Measurements from ENCODE around the gene TMEM256.

Gene TMEM256

DNA sequence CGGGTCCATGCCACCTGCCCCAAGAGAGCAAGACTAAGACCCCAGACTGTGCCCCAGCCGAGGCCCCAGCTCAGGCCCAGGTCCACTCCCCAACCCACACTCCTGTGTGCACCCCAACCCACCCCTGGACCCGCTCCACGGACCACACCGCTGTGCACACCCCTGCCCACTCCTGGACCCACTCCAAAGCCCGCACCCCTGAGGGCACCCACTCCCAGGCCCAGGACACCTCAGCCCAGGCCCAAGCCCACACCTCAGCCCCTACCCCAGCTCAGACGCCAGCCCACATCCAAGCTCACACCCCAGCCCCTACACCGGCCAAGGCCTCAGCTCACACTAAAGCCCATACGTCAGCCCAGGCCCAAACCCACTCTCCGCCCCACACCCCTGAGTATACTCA is 25.8 kb upstream of the TMEM256 start:
- no peak for DNase-seq (ENCODE audit: low read depth in 2 of 2)

DNA sequence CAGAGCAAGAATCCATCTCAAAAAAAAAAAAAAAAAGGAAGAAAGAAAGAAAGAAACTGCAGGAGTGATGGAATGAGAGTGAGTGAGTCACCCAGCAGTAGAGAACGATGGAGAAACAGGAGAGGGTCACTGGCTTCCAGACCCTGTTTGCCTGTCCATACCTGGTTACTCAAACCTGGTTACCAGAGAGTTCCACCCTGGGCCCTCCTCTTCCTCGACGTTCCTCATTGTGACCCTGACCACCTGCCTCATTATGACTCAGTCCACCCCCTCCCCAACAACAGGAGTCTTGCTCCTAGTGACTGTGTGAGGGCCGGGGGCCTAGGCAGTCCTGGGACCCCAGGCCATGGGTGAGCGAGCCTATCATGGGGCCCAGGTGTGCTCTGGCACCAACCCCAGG is 24.7 kb upstream of the TMEM256 start, which contains the start of gene SPEM3:
Gene SPEM3 (plus strand): TSS at position 301 of the 400 bp plus-strand sequence. CDS start 46 bp downstream, at position 347.
- DNase-seq (ENCODE audit: low read depth in 2 of 2): no peak

DNA sequence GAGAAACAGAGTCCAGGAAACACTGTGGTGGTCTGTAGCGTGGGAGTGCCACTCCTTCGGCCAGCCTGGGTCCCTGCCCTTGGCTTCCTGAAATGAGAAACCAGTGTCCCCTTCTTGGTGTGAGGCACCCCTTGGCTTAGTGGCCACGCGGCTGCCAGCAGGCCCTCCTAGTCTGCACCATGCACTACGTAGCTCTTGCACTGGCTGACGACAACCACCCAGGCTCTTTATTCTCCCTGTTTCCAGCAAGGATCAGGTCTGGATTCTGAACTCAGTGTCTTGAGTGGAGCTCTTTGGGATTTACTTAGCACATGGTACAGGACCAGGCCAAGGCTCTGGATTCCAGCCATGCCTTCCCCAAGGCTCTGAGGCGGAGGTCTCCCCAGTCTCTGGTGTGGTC is 23.7 kb upstream of the TMEM256 start:
- no peak for DNase-seq (ENCODE audit: low read depth in 2 of 2)

DNA sequence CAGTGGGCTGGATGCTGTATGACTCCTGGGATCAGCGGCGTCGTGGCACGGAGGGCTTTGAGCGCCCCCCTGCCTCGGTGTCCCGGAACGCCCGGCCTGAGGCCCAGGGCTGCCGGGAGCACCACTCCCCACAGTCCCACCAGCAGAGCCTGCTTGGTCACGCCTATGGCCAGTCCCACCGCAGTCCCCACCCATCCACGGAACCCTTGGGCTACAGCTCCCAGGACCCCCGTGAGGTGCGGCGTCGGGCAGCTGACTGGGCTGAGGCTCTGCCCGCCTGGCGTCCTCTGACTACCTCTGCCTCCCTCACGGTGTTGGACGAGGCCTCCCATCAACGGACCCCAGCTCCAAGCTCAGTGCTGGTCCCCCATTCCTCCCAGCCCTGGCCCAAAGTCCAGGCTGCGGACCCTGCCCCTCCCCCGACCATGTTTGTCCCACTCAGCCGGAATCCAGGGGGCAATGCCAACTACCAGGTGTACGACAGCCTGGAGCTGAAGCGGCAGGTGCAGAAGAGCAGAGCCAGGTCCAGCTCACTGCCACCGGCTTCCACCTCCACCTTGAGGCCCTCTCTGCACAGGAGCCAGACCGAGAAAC is 23.1 kb upstream of the TMEM256 start:
- DNase-seq (ENCODE audit: low read depth in 2 of 2): no peak

DNA sequence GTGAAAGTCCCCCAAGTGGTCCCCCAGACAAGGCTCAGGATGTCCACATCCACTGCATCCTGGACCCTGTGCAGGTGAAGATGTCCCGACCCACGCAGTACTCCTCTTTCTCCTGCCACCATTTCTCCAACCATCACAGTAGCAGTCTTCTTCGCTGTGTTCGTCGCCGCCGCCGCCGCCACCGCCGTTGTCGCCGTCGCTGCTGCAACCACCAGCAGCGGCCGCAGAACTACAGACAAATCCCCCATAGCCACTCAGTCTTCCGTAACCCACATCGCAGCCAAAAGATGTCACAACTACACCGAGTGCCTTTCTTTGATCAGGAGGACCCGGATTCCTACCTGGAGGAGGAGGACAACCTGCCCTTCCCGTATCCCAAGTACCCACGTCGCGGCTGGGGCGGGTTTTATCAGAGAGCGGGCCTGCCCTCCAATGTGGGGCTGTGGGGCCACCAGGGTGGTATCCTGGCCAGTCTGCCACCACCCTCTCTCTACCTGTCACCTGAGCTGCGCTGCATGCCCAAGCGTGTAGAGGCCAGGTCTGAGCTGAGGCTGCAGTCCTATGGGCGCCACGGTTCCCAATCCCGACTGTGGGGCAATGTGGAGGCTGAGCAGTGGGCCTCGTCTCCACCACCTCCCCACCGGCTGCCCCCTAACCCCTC is 22.4 kb upstream of the TMEM256 start:
- DNase-seq (ENCODE audit: low read depth in 2 of 2): no peak

DNA sequence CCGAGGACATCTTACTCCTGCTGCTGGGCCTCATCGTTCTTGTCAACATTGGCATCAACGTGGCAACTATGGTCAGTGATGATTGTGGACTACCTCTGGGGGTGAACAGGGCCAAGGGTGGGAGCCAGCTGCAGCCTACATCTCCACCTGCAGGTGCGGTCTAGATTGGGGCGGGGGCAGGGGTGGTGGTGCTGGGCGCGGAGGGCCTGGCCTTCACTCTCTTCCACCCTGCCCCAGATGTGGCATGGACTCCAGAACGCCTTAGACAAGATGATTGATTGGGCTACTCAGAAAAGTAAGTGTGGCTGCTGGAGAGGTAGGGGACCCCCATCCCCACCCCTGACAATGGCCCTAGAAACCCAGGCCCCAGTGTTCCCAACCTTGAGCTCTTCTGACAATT is 21.9 kb upstream of the TMEM256 start:
- no peak for DNase-seq (ENCODE audit: low read depth in 2 of 2)

DNA sequence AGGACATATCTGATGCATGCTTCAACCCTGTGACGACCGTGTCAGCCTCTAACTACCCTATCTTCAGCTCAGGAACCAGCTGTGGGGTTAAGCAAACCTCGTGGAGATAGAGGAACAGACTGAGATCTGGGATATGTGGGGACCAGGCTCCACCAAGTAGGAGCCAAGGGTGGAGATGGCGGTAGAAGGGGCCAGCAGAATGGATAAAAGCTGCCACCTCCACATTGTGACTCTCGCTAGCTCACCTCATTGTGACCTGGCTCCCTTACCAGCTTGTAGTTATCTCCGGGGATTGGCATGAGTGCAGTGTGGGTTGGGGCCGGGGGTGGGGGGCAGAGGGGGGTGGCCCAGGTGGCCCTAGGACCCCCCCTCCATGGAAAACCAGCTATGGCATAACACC is 21.4 kb upstream of the TMEM256 start, which contains the start of gene SPEM2:
Gene SPEM2 (plus strand): TSS at position 301 of the 400 bp plus-strand sequence. CDS start 73 bp downstream, at position 374.
- DNase-seq (ENCODE audit: low read depth in 2 of 2): no peak

DNA sequence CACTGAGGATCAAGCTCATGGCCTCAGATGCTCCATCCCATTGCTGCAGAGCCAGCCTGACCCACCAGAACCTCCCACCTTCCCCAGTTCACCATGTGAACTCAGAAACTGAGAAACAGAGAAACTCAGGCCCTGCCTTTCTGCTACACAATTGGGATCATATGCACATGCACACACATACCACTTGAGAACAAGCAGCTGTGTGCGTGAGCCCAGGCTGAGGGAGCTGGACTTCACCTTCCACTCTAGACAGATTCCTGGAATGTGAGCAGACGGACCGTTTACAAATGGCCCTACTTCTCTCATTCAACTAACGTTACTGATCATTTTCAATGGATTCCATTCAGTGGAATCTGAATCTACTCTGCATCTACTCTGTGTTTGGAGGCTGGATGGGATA is 19.8 kb upstream of the TMEM256 start:
- DNase-seq (ENCODE audit: low read depth in 2 of 2): no peak

DNA sequence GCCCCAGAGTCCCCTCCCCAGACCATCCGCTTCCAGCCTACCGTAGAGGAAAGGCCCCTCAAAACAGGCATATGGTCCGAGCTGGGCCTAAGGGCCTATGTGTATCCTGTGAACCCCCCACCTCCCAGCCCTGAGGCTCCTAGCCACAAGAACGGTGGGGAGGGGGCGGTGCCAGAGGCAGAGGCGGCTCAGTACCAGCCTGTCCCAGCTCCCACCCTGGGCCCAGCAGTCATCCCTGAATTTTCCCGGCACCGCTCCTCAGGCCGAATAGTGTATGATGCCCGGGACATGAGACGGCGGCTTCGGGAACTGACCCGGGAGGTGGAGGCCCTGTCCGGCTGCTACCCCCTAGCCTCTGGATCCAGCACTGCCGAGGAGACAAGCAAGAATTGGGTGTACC is 17.3 kb upstream of the TMEM256 start:
- DNase-seq (ENCODE audit: low read depth in 2 of 2): no peak

DNA sequence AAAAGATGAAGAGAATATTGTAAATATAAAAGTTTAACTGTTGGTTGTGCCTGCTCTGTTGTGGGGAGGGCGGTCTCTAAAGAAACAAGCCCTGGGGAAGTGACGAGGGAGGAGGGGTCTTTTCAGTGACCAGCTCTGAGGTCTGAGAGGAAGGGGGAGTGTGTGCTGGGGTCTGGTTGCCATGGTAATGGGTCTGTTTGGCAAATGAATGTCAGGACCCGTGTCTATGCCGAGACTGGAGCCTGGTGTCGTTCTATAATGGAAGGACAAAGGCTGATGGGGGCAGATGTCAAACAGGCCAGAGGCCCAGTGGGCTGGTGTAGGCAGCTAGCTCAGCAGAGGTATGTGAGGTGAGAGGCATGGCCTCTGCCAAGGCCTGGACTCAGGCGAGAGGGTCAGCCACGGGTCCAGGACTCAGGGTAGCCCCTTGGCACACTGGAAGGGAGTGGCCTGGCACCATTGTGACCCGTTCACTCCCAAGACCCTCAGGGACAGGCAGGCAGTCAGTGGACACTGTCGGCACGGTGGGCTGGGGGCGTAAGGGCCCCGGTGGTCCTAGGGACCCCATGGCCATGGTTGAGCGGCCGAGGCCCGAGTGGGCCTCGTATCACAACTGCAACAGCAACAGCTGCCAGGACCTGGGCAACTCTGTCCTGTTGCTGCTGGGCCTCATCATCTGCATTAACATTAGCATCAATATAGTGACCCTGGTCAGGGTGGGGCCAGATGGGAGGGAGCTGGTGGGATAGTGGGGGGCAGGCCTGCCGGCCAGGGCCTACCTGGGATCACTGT is 16.1 kb upstream of the TMEM256 start, which contains the start of gene SPEM1:
Gene SPEM1 (plus strand): TSS at position 506 of the 792 bp plus-strand sequence. CDS start 61 bp downstream, at position 567.
- no peak for DNase-seq (ENCODE audit: low read depth in 2 of 2)

DNA sequence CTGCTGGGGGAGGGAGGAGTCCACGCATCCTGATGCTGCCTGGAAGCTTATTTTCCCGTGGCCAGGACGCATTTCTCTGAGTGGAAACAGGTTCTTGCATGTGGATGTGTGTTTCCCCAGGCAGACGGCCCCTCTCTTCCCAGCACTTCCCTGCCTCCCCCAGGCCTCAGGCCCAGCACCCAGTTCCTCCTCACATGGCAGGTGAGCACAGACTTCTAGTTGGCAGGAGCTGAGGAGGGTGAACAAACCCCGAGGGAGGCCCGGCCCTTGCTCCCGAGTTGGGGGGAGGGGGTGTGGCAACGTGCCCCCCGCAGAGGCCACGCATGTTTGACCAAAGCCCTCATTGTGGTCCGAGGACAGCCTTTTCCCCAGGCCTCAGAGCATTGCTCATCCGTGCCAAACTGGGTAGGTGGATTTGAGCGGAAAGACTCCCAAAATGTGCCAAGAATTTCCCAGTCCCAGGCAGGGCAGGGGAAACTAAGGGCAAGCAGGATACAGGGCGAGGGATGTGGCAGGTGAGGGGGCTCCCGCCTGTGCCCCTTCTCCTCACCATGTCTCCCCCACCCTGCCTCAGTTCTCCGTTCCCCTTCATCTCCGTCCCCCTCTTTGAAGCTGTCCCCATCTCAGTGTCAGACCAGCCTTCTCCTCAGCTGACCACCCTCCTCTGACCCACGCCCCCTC is 14.7 kb upstream of the TMEM256 start:
- DNase-seq (ENCODE audit: low read depth in 2 of 2): no peak

DNA sequence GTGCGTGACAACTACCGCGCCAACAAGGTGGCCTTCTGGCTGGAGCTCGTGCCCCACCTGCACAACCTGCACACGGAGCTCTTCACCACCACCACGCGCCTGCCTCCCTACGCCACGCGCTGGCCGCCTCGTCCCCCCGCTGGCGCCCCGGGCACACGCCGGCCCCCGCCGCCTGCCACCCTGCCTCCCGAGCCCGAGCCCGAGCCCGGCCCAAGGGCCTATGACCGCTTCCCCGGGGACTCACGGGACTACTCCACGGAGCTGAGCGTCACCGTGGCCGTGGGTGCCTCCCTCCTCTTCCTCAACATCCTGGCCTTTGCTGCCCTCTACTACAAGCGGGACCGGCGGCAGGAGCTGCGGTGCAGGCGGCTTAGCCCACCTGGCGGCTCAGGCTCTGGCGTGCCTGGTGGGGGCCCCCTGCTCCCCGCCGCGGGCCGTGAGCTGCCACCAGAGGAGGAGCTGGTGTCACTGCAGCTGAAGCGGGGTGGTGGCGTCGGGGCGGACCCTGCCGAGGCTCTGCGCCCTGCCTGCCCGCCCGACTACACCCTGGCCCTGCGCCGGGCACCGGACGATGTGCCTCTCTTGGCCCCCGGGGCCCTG is 13.3 kb upstream of the TMEM256 start:
- no peak for DNase-seq (ENCODE audit: low read depth in 2 of 2)

DNA sequence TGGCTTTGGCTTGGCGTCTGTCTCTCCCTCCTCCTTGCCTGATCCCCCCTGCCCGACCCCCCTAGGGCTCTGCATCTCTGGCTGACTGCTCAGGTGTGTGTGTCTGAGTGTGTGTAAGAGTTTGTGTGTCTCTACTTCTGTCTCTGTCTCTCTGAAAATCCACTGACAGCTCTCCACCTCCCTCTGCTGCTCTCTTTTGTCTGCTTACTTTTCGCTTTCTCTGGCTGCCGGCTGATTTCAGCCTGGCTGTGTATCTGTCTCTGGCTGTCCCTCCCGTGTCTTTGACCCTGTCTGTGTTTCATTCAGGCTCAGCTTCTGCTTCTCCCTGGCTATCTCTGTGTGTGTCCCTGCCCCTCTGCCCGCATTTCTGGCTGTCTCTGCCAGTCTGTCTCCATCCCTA is 12.4 kb upstream of the TMEM256 start:
- no peak for DNase-seq (ENCODE audit: low read depth in 2 of 2)

DNA sequence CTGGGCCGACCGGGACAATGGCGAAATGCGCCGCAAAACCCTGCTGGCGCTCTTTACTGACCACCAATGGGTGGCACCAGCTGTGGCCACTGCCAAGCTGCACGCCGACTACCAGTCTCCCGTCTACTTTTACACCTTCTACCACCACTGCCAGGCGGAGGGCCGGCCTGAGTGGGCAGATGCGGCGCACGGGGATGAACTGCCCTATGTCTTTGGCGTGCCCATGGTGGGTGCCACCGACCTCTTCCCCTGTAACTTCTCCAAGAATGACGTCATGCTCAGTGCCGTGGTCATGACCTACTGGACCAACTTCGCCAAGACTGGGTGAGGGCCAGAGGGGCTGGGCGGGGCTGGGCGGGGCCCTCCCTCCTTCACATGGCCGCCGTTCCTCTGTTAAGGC is 11.9 kb upstream of the TMEM256 start:
- no peak for DNase-seq (ENCODE audit: low read depth in 2 of 2)

DNA sequence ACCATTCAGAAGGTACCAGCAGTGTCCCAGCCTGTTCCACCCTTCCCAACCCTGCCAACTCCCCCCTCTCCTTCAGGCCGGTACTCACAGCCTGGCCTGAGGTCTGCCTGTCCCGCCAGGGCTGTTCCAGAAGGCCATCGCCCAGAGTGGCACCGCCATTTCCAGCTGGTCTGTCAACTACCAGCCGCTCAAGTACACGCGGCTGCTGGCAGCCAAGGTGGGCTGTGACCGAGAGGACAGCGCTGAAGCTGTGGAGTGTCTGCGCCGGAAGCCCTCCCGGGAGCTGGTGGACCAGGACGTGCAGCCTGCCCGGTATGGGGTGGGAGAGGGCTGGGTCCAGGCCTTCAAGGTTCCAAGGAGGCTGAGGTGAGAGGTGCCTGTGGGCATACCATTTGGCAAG is 10.9 kb upstream of the TMEM256 start:
- no peak for DNase-seq (ENCODE audit: low read depth in 2 of 2)

DNA sequence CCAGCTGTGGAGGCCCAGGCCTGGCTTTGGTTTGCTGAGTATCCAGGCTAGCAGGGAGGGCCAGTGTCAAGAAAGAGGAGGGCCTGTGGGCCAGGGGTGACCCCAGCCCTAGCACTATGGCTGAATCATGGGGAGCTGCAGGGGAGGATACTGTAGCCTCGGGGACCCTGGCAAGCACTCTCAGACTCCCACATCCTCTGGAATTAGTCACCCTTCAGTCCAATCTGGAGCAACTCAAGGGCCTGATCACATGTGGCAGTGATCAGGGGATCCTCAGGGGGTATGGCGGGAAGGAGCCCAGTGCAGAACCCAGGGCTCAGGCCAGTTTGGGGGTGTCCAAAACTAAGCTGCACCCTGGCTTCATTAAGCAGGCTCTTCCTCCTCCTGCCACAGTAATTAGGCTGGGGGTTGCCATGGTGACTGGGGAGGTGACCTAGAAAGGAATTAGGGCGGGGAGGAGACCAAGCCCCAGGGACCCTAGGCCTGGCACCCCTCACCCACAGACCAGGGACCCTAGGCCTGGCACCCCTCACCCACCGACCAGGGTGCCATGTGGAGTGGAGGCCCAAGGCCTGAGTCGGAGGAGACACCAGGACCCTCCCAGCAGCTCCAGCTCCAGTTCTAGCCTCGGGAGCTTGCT is 9.6 kb upstream of the TMEM256 start:
- DNase-seq (ENCODE audit: low read depth in 2 of 2): no peak

DNA sequence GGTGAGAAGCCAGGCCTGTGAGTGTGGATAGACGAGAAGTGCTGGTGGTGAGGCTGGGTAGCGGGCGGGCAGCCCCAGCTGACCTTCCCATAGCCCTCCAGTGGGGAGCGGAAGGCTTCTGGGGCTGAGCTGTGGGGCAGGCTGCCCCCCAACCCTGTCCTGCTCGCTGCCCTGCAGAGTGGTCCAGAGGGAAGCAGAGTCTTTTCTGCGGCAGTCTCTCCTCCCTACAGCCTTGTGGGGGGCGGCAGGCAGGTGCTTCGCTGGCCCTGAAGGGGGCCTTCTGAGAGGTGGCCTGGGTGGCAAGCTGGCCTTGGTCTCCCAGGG is 7.5 kb upstream of the TMEM256 start:
- DNase-seq (ENCODE audit: low read depth in 2 of 2): no peak

DNA sequence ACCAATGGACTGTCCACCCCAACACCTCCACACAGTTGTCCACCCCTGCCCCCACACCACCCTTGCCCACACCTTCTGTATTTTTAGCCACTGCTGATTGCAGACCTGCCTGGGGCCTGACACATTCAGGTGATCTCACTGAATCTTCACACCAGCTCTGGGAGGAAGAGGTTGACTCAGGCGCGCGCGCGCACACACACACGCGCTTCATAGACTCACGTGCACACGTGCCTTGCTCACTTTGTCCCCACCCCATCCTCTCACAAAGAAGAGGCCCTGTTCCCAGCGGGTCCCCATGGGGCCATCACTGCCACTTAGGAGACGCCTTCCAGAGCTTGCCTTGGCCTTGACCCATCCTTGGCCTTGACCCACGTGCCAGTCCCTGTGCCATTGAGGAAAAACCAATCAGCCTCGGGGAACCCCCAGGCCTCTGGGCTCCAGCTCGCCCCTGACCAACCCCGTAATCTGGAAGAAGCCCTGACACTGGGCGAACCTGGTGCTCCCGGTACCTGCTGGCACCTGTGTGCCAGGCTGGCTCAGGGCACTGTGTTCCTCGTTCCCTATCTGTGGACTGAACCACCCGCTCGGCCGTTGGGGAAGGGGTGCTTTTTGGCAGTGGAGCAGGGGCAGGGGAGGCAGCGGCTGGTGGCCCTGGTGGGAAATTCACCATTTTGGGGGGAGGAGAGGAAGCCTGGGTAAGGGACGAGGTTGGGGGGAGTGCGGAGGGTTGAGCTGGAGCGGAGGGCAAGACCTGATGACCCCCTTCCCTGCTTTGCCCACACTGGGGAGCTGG is 6.9 kb upstream of the TMEM256 start:
- DNase-seq (ENCODE audit: low read depth in 2 of 2): no peak

DNA sequence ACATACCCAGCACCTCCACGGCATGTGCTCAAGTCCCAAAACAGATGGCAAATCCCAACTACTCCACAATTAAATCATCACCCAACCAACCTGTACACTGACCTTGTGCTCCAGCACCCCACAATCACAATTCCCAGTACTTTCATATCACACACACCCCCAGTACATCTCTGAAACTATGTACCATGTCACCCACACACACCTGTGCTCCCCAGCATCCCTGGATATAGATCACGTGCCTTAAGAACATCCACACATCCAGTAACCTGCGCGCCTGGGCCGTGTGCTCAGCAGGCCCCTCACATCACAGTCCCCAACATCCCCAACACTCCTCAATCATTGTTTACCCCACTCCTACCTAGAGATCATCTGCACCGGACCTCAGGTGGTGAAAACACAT is 5.8 kb upstream of the TMEM256 start:
- no peak for DNase-seq (ENCODE audit: low read depth in 2 of 2)

DNA sequence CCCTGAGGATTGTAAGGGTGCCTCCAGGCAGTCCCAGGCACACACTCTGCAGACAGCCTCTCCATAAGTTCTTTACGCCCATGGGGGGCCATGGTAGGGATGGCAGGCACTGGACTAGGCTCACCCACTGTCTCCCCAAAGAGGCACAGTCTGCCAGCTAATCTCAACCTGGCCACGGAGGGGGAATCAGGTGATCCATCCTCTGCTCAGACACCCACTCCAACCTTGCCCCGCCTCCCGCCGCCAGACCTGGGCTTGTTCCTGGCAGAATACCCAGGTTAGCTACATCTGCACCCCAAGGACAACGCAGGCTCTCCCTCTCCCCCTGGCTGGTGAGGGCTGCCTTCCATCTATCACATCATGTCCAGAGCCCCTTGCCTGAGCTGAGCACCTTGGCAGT is 5.0 kb upstream of the TMEM256 start:
- DNase-seq (ENCODE audit: low read depth in 2 of 2): no peak

All from fibroblast of skin of left biceps (primary cell).